IPS-NIHi7 (cell line): Measurements from ENCODE around the gene ANKRD10.

ENCODE experiments used
- DNase-seq: peaks from one replicate; pipeline ENCODE4 v3.0.0; 2012; ENCODE audit warnings: mixed read lengths; ENCODE audit errors: extremely low spot score

ANKRD10 gene

GRCh38 chr13:110914331-110915056, 375 bp downstream of the ANKRD10 start:
- peak; percentile 52 for DNase-seq

- DNase-seq, result no peak
Measured at GRCh38 chr13:110914081-110914330, 863 bp downstream of the ANKRD10 start.

DNA sequence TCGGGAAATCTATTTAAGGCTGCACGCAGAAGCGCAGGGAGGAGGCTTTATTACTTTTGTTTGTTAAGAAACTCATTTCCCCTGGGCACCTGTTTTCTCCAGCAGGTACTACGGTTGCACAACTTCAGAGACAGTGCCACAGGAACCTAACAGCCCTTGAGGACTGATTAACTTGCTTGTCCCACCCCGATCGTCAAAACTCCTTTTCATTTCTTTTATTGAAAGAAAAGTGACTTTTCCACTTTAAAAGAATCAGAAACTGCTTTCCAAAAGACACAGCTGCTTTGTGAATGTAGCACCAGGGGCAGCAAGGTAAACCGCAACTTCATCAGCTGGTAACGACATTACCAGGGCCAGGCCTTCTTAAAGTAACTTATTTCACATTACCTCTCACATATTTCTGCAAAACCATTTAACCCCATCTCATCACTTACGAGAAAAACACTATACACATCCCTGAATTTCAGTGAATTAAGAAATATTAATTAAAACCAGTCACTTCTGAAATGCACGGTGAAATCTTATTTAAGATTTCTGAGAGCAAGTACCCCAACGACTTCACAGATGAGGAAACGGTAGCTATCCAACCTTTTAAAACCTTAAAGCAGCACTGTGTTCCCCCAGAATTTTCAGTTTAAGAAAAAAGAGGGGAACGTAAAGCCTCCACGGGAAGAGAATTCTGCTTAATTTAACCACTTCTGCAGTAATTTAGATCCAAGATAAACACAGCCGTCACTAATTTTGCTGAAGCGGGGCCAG, 1.4 kb downstream of the ANKRD10 start:
- DNase-seq, result no peak

- no peak for DNase-seq
Measured at GRCh38 chr13:110912651-110913051, 2.2 kb downstream of the ANKRD10 start.

- DNase-seq, result no peak
Measured at GRCh38 chr13:110911880-110912279, 3.0 kb downstream of the ANKRD10 start.

DNA sequence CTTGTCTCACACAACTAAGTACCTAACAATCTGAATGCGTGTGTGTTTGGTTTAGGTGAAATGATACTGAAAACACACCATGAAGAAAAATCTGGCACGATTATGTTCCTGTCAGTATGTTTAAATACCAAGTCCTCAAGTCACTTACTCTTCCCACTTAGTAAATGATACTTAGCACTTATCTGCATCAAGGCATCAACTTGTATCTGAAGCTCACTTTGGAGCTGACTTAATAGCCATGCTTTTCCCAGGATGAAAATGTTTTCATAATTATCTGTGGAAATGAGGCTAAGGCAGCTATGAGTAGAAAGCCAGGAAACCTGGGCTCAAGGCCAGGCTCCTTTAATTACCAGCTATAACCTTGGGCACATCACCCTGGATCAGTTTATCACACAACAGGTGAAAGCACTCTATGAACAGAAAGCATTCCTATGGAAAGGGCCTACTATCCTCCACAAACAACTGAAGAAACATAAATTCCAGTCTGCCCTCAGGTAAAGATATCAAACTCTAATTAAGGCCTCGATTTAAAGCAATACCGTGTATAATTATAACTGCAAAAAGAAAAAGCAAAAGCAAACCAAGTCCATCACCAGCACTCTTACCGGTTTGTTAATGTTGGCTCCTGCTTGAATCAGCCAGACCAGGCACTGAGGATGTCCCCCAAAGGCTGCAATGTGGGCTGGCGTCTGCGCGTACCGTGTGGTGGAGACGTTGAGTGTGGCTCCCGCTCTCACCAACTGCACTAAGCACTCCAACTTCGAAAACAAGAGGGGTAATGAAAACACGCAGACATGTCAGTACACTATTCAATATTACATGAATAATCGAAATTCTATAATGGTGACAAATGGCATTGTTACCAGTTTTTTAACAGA, 4.6 kb downstream of the ANKRD10 start:
- no peak for DNase-seq

GRCh38 chr13:110907951-110908898, 6.6 kb downstream of the ANKRD10 start:
- DNase-seq, result peak; percentile 53

- DNase-seq, result no peak
Measured at GRCh38 chr13:110907301-110907700, 7.6 kb downstream of the ANKRD10 start.

DNA sequence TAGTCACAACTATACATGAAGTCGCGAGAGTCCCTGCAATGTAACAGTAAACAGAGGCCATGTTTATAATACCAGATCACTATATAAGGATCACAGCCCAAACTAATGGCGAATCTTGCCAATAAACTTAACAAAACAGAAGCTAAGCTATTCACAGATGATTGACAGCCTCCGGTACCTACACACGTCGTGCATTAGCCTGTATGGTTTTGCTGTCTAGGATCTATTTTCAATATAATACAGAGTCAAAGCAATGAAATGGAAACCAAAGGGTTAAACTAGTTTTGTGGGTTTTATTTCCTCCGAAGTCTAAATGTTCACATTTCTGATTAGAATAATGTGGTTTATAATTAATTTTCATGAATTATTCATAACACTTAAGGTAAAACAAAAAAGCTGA, 10.1 kb downstream of the ANKRD10 start:
- no peak for DNase-seq

- no peak for DNase-seq
Measured at GRCh38 chr13:110902370-110902769, 12.5 kb downstream of the ANKRD10 start.

GRCh38 chr13:110897521-110897920, 17.3 kb downstream of the ANKRD10 start:
- no peak for DNase-seq

DNA sequence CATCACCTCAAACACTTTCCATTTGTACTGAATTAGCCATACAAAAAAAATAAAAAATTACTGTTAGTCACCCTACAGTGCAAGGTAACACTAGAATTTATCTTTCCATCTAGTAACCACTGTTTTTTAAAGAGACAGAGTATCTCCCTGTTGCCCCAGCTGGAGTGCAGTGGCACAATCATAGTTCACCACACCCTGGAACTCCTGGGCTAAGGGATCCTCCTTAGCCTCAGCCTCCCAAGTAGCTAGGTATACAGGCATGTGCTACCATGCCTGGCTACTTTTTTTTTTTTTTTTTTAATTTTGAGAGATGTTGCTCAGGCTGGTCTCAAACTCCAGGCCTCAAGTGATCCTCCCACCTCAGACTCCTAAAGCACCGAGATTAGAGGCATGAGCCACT, 17.9 kb downstream of the ANKRD10 start:
- DNase-seq, result no peak

- DNase-seq, result no peak
Measured at GRCh38 chr13:110894086-110894485, 20.8 kb downstream of the ANKRD10 start.

DNA sequence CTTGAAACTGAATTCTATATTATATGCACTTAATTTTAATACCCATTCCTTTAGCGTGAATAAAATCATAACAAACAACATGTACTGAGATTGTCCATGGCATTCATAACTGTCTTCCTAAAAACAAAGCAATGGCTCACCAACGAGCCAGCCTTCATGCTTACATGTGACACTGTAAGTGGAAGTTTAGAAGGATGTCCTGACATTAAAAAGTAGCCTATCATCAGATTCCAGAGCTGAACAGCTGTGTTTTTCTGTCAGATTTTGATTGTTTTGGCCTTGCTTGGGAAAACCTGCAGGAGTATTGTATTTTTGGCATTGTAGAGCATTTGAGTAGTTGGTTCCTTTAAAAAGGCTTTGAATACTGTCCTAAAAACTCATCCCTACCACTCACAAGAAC, 21.3 kb downstream of the ANKRD10 start:
- no peak for DNase-seq

- DNase-seq, result no peak
Measured at GRCh38 chr13:110890279-110891165, 24.3 kb downstream of the ANKRD10 start.

DNA sequence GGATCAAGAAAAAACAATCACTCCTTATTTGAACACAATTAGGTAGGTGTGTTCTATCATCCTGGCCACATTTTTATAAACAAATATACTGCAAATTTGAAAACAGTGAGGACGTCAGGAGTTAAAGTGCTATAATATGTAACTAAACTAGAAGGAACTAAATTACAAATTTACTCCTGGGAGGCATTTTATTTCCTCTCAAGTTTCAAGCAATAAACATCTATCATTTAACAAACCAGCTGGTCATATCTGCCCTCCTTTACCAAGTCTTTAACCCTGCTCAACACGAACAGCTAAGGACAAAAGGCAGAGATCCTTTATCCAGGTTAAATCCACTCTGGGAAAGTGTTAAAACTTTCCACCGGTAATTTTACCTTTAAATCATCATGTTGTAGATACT, 26.5 kb downstream of the ANKRD10 start:
- DNase-seq, result no peak

DNA sequence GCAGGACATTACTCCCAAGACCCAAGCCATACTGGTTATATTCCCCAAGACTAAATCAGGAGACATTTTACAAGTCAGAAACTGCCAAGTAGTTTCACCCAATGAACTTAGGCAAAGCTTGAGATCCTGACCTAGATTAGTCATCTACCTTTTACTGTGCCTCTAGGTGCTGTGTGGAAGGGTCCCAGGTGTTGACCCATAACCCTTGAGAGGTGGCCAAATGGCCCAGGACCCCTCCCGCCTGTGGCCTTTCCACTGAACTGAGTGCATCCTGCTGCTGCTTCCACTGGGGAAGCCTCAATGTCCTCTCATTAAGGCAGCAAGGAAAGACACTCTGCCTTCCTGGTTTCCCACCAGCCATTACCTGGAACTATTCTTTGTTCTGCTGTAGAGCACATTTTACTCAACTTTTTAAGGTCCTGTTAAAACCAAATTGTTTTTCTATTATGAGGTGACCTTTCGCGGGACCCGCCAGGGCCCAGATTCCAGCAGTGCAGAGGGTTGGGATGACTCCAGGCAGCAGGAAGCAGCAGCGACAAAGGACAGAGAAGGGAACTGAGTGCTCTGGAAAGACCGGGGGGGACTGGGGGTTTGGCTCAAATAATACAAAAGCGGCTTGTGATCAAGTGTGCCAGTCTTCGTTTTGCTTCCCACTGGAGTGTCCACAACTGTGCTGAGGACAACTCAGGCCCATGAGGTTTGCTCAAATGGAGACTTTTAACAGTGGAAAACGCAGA, 27.1 kb downstream of the ANKRD10 start:
- no peak for DNase-seq

GRCh38 chr13:110886870-110887596, 27.8 kb downstream of the ANKRD10 start:
- no peak for DNase-seq
